Neuronal stem cell (in vitro differentiated cells): ENCODE results near the gene BBS10.

Source experiments
- DNase-seq: peaks from one replicate; pipeline ENCODE4 v3.0.0-alpha.2; 2013; ENCODE audit warnings: low spot score
- H2AFZ ChIP-seq: one replicate; pipeline ENCODE4 v1.6.1; 2013; ENCODE audit warnings: mild to moderate bottlenecking, low read length, inconsistent platforms
- H2AK5ac ChIP-seq: 2 replicates; pipeline ENCODE4 v1.6.1; 2013; ENCODE audit warnings: low read depth, mild to moderate bottlenecking, inconsistent platforms, low read length, moderate library complexity, mixed read lengths
- H2BK120ac ChIP-seq: 2 replicates; pipeline ENCODE4 v1.6.1; 2013; ENCODE audit warnings: low read depth, mild to moderate bottlenecking, inconsistent platforms, low read length, moderate library complexity, mixed read lengths
- H2BK12ac ChIP-seq: one replicate; pipeline ENCODE4 v1.6.1; 2013; ENCODE audit warnings: low read length, inconsistent platforms
- H2BK15ac ChIP-seq: 2 replicates; pipeline ENCODE4 v1.6.1; 2013; ENCODE audit warnings: mild to moderate bottlenecking, low read length, inconsistent platforms, mixed read lengths
- H2BK5ac ChIP-seq: one replicate; pipeline ENCODE4 v1.6.1; 2013; ENCODE audit warnings: inconsistent platforms, mild to moderate bottlenecking, low read length, moderate library complexity
- H3K14ac ChIP-seq: one replicate; pipeline ENCODE4 v1.6.1; 2013; ENCODE audit warnings: low read length, inconsistent platforms
- H3K18ac ChIP-seq: 2 replicates; pipeline ENCODE4 v1.6.1; 2013; ENCODE audit warnings: low read length, inconsistent platforms
- H3K23ac ChIP-seq: 2 replicates; pipeline ENCODE4 v1.6.1; 2013; ENCODE audit warnings: low read depth, mild to moderate bottlenecking, mixed read lengths, low read length, inconsistent platforms; ENCODE audit not compliant: poor library complexity
- H3K27ac ChIP-seq: replicated peaks from 3 replicates; pipeline ENCODE4 v1.5.1; 2013; ENCODE audit warnings: low read length, inconsistent platforms
- H3K27me3 ChIP-seq, 3 experiments: 2 replicates each; pipeline ENCODE4 v1.6.1; 2013; ENCODE audit warnings: low read length in 3 of 3, mild to moderate bottlenecking in 2 of 3, inconsistent platforms in 1 of 3, low read depth in 1 of 3, mixed read lengths in 1 of 3, moderate library complexity in 1 of 3; ENCODE audit not compliant: control insufficient read depth in 3 of 3, insufficient read depth in 3 of 3
- H3K36me3 ChIP-seq, 2 donors: replicated peaks in 1 of 2; 2 replicates each; pipeline ENCODE4 v1.6.1; 2013; ENCODE audit warnings: low read length in 2 of 2; ENCODE audit not compliant: control insufficient read depth in 2 of 2, insufficient read depth in 2 of 2
- H3K4ac ChIP-seq: 2 replicates; pipeline ENCODE4 v1.6.1; 2013; ENCODE audit warnings: inconsistent platforms, mild to moderate bottlenecking, low read length, moderate library complexity
- H3K4me1 ChIP-seq, 2 donors: 1 replicate in 1 of 2; 2 replicates in 1 of 2; pipeline ENCODE4 v1.6.1; 2013; ENCODE audit warnings: low read length in 2 of 2, low read depth in 1 of 2; ENCODE audit not compliant: control insufficient read depth in 2 of 2, insufficient read depth in 1 of 2
- H3K4me2 ChIP-seq: one replicate; pipeline ENCODE4 v1.6.1; 2013; ENCODE audit warnings: mild to moderate bottlenecking, low read length, inconsistent platforms; ENCODE audit not compliant: insufficient read depth, poor library complexity, severe bottlenecking
- H3K4me3 ChIP-seq, 2 donors: 2 replicates each; pipeline ENCODE4 v1.5.1; 2013; ENCODE audit warnings: low read length in 2 of 2, mild to moderate bottlenecking in 2 of 2, inconsistent platforms in 1 of 2, moderate library complexity in 1 of 2
- H3K79me1 ChIP-seq: one replicate; pipeline ENCODE4 v1.6.1; 2013; ENCODE audit warnings: low read depth, mild to moderate bottlenecking, inconsistent platforms, low read length, moderate library complexity
- H3K9ac ChIP-seq: one replicate; pipeline ENCODE4 v1.6.1; 2013; ENCODE audit warnings: mild to moderate bottlenecking, low read depth, low read length, inconsistent platforms; ENCODE audit not compliant: poor library complexity
- H3K9me3 ChIP-seq, 2 donors: replicated peaks in 1 of 2; 2 replicates each; pipeline versions ENCODE3 to v1.6.1; 2013; ENCODE audit warnings: low read length in 2 of 2, mild to moderate bottlenecking in 2 of 2, inconsistent platforms in 1 of 2, low read depth in 1 of 2, mixed read lengths in 1 of 2, moderate library complexity in 1 of 2; ENCODE audit not compliant: control insufficient read depth in 2 of 2, insufficient read depth in 1 of 2
- H4K8ac ChIP-seq: one replicate; pipeline ENCODE4 v1.6.1; 2013; ENCODE audit warnings: low read depth, mild to moderate bottlenecking, inconsistent platforms, low read length, moderate library complexity
- H4K91ac ChIP-seq: one replicate; pipeline ENCODE4 v1.6.1; 2013; ENCODE audit warnings: low read length, low read depth, mild to moderate bottlenecking, inconsistent platforms; ENCODE audit not compliant: poor library complexity
- WGBS, 2 donors: extraction: QIAGEN DNeasy Blood & Tissue Kit; methylation state at CpG; one replicate each; pipeline ENCODE4 v1.1.7; 2013; ENCODE audit warnings: missing lambda C conversion rate in 2 of 2, mixed read lengths in 1 of 2; ENCODE audit not compliant: insufficient read length in 2 of 2, insufficient replicate concordance in 1 of 2; ENCODE audit errors: extremely low coverage in 2 of 2; 5-methylcytosine and 5-hydroxymethylcytosine counted together

Gene BBS10

GRCh38 chr12:76337583-76337982, 10.6 kb downstream of the BBS10 start:
- no CpG with 5 or more reads among the region's 3 CpGs for WGBS, 2 donors
- H2BK12ac ChIP-seq: no peak overlapping the region

DNA sequence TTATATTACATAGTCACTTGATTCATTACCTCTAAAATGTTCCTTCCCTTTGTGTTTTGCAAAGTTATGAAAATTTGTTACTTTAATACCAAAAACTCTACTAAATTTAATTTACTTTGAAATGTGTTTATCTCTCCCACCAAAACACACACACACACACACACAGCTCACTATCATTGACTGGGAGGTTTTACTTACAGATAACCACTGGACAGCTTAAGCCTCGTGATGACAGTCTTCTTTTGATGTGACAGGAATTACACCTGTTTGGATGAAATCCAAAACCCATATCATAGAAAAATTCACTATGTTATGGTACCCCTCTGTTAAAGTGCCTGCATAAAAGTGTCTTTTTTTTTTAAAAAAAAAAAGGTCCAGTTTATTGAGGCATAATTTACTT, 15.6 kb downstream of the BBS10 start:
- H2BK120ac ChIP-seq: no peak overlapping the region
- H3K27me3 ChIP-seq: no peaks in the 10 kb centered on the region
- WGBS, 2 donors: no CpG with 5 or more reads among the region's 1 CpG
- no peak overlapping the region for H2BK5ac ChIP-seq
- peaks cover 0 to 2% of the 10 kb centered on the region in 2 donors for H3K9me3 ChIP-seq
- no peak overlapping the region for H3K4ac ChIP-seq
- no peak overlapping the region for H3K23ac ChIP-seq
- no peak overlapping the region for H3K14ac ChIP-seq
- H3K4me2 ChIP-seq: no peak overlapping the region
- H3K4me3 ChIP-seq: no peak overlapping the region
- no peak overlapping the region for H2BK12ac ChIP-seq
- H4K8ac ChIP-seq: no peak overlapping the region
- H2AFZ ChIP-seq: no peak overlapping the region
- H2AK5ac ChIP-seq: no peak overlapping the region
- no peaks in the 10 kb centered on the region for H3K36me3 ChIP-seq
- no peak overlapping the region for H2BK15ac ChIP-seq
- H3K4me1 ChIP-seq: peaks cover 0 to 2% of the 10 kb centered on the region in 2 donors
- no peak overlapping the region for H3K9ac ChIP-seq
- no peak overlapping the region for H4K91ac ChIP-seq
- no peak for DNase-seq
- no peak overlapping the region for H3K27ac ChIP-seq
- H3K79me1 ChIP-seq: no peaks in the 10 kb centered on the region
- no peak overlapping the region for H3K18ac ChIP-seq

More at GRCh38 chr12:76337583-76337982, 10.6 kb downstream of the BBS10 start:
- H4K8ac ChIP-seq: no peak overlapping the region
- no peak overlapping the region for H2AK5ac ChIP-seq
- no peaks in the 10 kb centered on the region for H3K27me3 ChIP-seq
- no peak overlapping the region for H3K14ac ChIP-seq
- no peak overlapping the region for H4K91ac ChIP-seq
- H3K4ac ChIP-seq: no peak overlapping the region
- H3K4me2 ChIP-seq: no peak overlapping the region
- H3K9ac ChIP-seq: no peak overlapping the region
- H3K4me3 ChIP-seq: no peak overlapping the region
- no peak overlapping the region for H2BK120ac ChIP-seq
- H3K79me1 ChIP-seq: no peaks in the 10 kb centered on the region
- H3K36me3 ChIP-seq: no peaks in the 10 kb centered on the region
- H3K4me1 ChIP-seq: peaks cover 0 to 2% of the 10 kb centered on the region in 2 donors
- peaks cover 0 to 2% of the 10 kb centered on the region in 2 donors for H3K9me3 ChIP-seq
- H3K27ac ChIP-seq: no peak overlapping the region
- no peak overlapping the region for H2AFZ ChIP-seq
- H2BK5ac ChIP-seq: no peak overlapping the region
- no peak for DNase-seq
- no peak overlapping the region for H3K18ac ChIP-seq
- H2BK15ac ChIP-seq: no peak overlapping the region
- no peak overlapping the region for H3K23ac ChIP-seq

DNA sequence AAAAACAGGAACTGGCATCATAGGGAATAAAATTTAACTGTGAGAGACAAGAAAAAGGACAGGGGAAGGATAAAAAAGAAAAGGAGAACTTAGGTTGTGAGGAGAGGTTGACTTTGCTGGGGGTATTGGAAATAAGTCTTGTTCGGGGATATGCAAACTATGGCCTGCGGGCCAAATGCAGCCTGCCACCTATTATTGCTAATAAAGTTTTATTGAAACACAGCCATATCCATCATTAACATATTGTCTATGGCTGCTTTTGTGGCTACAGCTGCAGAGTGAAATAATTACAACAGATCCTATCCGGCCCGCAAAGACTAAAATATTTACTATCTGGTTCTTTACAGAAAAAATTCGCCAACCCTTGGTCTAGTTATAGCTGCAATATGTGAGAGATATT, 18.6 kb downstream of the BBS10 start:
- no peak overlapping the region for H2BK12ac ChIP-seq
- no peak overlapping the region for H3K14ac ChIP-seq
- WGBS, 2 donors: no CpG with 5 or more reads among the region's 5 CpGs
- H2BK5ac ChIP-seq: no peak overlapping the region
- no peak overlapping the region for H3K18ac ChIP-seq
- no peak overlapping the region for H4K8ac ChIP-seq
- H4K91ac ChIP-seq: no peak overlapping the region
- H2AFZ ChIP-seq: no peak overlapping the region
- no peak overlapping the region for H3K4ac ChIP-seq
- DNase-seq: no peak
- no peaks in the 10 kb centered on the region for H3K4me1 ChIP-seq
- no peak overlapping the region for H2BK120ac ChIP-seq
- H3K79me1 ChIP-seq: no peaks in the 10 kb centered on the region
- H3K27me3 ChIP-seq: no peaks in the 10 kb centered on the region
- no peak overlapping the region for H3K27ac ChIP-seq
- no peak overlapping the region for H3K4me3 ChIP-seq
- no peaks in the 10 kb centered on the region for H3K36me3 ChIP-seq
- H3K23ac ChIP-seq: no peak overlapping the region
- no peaks in the 10 kb centered on the region for H3K9me3 ChIP-seq
- H3K9ac ChIP-seq: no peak overlapping the region
- no peak overlapping the region for H2BK15ac ChIP-seq
- H2AK5ac ChIP-seq: no peak overlapping the region
- H3K4me2 ChIP-seq: no peak overlapping the region

DNA sequence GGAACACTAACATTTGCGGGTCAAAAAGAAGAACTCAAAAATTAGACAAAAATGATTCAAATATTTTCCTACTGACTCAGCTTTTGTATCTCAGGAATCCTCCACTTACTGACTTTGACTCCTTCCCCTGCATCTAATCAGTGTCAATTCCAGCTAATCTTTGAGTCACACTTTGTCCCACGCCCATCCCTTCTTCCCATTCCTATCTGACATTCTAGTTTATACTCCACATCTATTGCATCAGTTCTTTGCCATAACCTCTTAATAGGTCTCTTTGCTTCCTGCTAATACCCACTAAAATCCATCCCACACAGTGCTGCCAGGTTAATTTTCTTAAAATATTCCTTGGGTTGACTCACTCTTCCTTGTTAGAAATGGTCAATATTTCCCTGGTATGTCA, 19.1 kb downstream of the BBS10 start:
- no peak for DNase-seq
- H3K4me1 ChIP-seq: no peaks in the 10 kb centered on the region
- H3K9me3 ChIP-seq: no peaks in the 10 kb centered on the region
- no peak overlapping the region for H2AK5ac ChIP-seq
- H3K4me3 ChIP-seq: no peak overlapping the region
- H3K36me3 ChIP-seq: no peaks in the 10 kb centered on the region
- H3K27ac ChIP-seq: no peak overlapping the region
- H2BK5ac ChIP-seq: no peak overlapping the region
- H3K4ac ChIP-seq: no peak overlapping the region
- no peak overlapping the region for H3K14ac ChIP-seq
- no peak overlapping the region for H2BK12ac ChIP-seq
- no peak overlapping the region for H3K4me2 ChIP-seq
- H2BK15ac ChIP-seq: no peak overlapping the region
- H3K79me1 ChIP-seq: no peaks in the 10 kb centered on the region
- H3K18ac ChIP-seq: no peak overlapping the region
- no peak overlapping the region for H4K8ac ChIP-seq
- WGBS, 2 donors: no CpG with 5 or more reads among the region's 2 CpGs
- H3K27me3 ChIP-seq: no peaks in the 10 kb centered on the region
- no peak overlapping the region for H2BK120ac ChIP-seq
- no peak overlapping the region for H3K9ac ChIP-seq
- no peak overlapping the region for H2AFZ ChIP-seq
- H4K91ac ChIP-seq: no peak overlapping the region
- H3K23ac ChIP-seq: no peak overlapping the region
